Measurements from ENCODE around the gene TAS2R42. TPM values are rescaled to one million over a fixed set of nuclear protein-coding genes. Genes with fewer than 3 reads are reported as not detected.

TAS2R42 gene
- total RNA-seq: not detected in 2 replicates

DNA sequence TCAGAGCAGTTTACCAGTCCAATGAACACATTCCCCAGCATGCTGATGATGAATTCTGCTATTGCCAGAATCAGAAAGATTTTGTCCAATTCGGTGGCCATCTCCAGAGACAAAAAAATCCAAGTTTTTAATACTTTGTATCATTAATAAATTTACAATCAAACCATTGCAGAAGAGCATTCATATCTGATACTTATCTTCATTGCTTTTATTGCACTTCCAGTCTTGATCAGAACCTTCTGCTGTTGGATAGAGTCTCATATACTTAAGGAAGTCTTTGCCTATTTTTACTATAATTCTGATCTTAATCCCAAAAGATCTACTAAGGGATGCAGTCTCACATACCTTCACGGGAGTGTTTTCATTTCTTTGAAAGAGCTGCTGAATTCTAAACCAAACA is at the start of gene TAS2R42:
TAS2R42 (minus strand) TSS at position 101 of the 400 bp plus-strand sequence; CDS start at position 101, 0 bp downstream.

DNA sequence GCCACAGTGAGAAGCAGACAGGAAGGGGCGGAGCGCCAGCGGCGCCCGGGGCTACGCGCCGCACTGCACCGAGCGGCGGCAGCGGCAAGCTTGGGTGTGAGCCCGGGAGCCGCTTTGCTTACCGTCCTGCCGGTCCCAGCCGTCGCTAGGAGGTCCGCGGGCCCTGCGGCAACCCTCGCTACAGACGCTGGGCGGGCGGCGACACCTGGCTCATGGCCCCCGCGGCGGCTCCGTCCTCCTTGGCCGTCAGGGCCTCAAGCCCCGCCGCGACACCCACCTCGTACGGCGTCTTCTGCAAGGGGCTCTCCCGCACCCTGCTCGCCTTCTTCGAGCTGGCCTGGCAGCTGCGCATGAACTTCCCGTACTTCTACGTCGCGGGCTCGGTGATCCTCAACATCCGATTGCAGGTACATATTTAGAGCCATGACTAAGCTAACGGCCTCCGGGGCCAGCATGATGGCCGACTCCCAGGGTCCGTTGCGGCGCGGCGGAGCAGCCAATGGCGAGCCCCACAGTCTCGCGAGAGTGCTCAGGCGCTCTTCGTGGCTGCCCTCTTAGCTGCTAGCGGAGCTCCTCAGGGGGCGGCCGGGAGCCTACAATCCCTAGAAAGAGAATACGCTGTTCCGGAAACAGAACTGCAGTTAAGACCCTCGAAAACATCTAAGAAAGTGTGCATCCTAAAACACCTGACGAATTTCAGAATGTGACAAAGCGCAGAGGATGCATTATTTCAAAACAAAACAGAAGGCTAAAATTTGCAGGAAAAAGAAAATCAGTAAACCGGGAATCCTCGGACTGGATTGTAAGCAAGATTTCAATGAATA is 15.4 kb downstream of the TAS2R42 start, which contains the start of gene SMIM10L1:
SMIM10L1 (plus strand) TSS at position 50 of the 824 bp plus-strand sequence; CDS start at position 213, 163 bp downstream.

Other genes starting within 250 kb of the TAS2R42 start
- 2.1 and 6.3 TPM in 2 replicates for gene TAS2R14, start 247.7 kb downstream of the TAS2R42 start, total RNA-seq
- 0.43 TPM in 1 of 2 replicates, not detected in the other for gene TAS2R50, start 200.0 kb downstream of the TAS2R42 start, total RNA-seq
- 0.68 and 0.93 TPM in 2 replicates for gene TAS2R20, start 188.6 kb downstream of the TAS2R42 start, total RNA-seq
- 0.17 and 0.35 TPM in 2 replicates for gene TAS2R19, start 164.3 kb downstream of the TAS2R42 start, total RNA-seq
- 0.35 TPM in 1 of 2 replicates, not detected in the other for gene TAS2R31, start 155.5 kb downstream of the TAS2R42 start, total RNA-seq
- gene TAS2R46, start 124.6 kb downstream of the TAS2R42 start, total RNA-seq: not detected in 2 replicates
- not detected in 2 replicates for gene TAS2R43, start 94.6 kb downstream of the TAS2R42 start, total RNA-seq
- 0.12 and 0.26 TPM in 2 replicates for gene TAS2R30, start 52.3 kb downstream of the TAS2R42 start, total RNA-seq
- gene SMIM10L1, start 15.7 kb downstream of the TAS2R42 start, total RNA-seq: 6.4 and 6.7 TPM in 2 replicates
- not detected in 2 replicates for gene PRB3, start 82.8 kb upstream of the TAS2R42 start, total RNA-seq
- gene PRB4, start 123.5 kb upstream of the TAS2R42 start, total RNA-seq: not detected in 2 replicates
- gene PRB2, start 208.6 kb upstream of the TAS2R42 start, total RNA-seq: not detected in 2 replicates

All from pericardium fibroblast (primary cell).